ENCODE data around the gene GPC5.

DNA sequence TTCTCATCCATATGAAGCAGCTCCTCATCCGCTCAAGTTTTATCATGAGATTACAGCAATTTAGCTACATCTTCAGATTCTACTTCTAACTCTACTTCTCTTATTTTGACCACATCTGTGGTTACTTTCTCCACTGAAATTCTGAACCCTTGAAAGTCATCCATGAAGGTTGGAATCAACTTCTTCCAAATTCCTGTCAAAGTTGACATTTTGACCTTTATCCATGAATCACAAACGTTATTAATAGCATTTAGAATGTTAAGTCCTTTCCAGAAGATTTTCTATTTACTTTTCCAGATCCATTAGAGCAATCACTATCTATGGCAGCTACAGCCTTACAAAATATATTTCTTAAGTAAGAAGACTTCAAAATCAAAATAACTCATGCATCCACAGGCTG lies 1406.5 kb downstream of the GPC5 start:
- TF ChIP-seq, protein P1, sequence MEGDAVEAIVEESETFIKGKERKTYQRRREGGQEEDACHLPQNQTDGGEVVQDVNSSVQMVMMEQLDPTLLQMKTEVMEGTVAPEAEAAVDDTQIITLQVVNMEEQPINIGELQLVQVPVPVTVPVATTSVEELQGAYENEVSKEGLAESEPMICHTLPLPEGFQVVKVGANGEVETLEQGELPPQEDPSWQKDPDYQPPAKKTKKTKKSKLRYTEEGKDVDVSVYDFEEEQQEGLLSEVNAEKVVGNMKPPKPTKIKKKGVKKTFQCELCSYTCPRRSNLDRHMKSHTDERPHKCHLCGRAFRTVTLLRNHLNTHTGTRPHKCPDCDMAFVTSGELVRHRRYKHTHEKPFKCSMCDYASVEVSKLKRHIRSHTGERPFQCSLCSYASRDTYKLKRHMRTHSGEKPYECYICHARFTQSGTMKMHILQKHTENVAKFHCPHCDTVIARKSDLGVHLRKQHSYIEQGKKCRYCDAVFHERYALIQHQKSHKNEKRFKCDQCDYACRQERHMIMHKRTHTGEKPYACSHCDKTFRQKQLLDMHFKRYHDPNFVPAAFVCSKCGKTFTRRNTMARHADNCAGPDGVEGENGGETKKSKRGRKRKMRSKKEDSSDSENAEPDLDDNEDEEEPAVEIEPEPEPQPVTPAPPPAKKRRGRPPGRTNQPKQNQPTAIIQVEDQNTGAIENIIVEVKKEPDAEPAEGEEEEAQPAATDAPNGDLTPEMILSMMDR (IDR thresholded peaks at IDR 0.05), result no peak
- TF ChIP-seq EZH2 (IDR thresholded peaks at IDR 0.05), result no peak
